SK-N-MC (cell line): Measurements from ENCODE around the gene OR5K4.
"Not testable (repeated sequence)": the region's sequence is repeated elsewhere in the genome, so short reads cannot be mapped to it uniquely, and the experiment has no call there.

Experiments
- DNase-seq: peaks from one replicate; pipeline ENCODE4 v3.0.0-alpha.2; 2011; ENCODE audit warnings: low read depth, low spot score
- H3K27ac ChIP-seq: fragments of 200-600 bp; sonication (generic); 2 replicates; pipeline ENCODE4 v1.5.1; 2016; ENCODE audit warnings: mixed run types
- H3K36me3 ChIP-seq: fragments of 200-600 bp; sonication (generic); 2 replicates; pipeline ENCODE4 v1.6.1; 2017; ENCODE audit warnings: antibody characterized with exemption, low read length, mixed read lengths; ENCODE audit not compliant: insufficient read depth
- H3K4me3 ChIP-seq: fragments of 200-600 bp; sonication (generic); 2 replicates; pipeline ENCODE4 v1.5.1; 2016
- H3K9ac ChIP-seq: fragments of 200-600 bp; sonication (generic); 2 replicates; pipeline ENCODE4 v1.8.0; 2017; ENCODE audit warnings: mixed run types, mixed read lengths; ENCODE audit not compliant: insufficient read length
- H3K9me3 ChIP-seq: fragments of 200-600 bp; sonication (generic); 2 replicates; pipeline ENCODE4 v1.6.1; 2017; ENCODE audit warnings: low read depth, mild to moderate bottlenecking, antibody characterized with exemption, low read length, moderate library complexity, mixed read lengths
- EZH2 ChIP-seq: fragments of 200-600 bp; sonication (generic); IDR thresholded peaks from one replicate; pipeline ENCODE4 v1.6.1; 2017; ENCODE audit warnings: antibody characterized with exemption
- FOXP2 ChIP-seq: optimal IDR thresholded peaks from 2 replicates; pipeline ENCODE3; 2011; ENCODE audit warnings: mild to moderate bottlenecking, moderate library complexity; ENCODE audit not compliant: insufficient read depth; ENCODE audit errors: extremely low read length, control extremely low read depth
- POLR2AphosphoS5 ChIP-seq: IDR thresholded peaks from 2 replicates; pipeline ENCODE4 v1.6.1; 2012; ENCODE audit warnings: mild to moderate bottlenecking, low read depth, low read length, borderline replicate concordance

The OR5K4 gene

DNA sequence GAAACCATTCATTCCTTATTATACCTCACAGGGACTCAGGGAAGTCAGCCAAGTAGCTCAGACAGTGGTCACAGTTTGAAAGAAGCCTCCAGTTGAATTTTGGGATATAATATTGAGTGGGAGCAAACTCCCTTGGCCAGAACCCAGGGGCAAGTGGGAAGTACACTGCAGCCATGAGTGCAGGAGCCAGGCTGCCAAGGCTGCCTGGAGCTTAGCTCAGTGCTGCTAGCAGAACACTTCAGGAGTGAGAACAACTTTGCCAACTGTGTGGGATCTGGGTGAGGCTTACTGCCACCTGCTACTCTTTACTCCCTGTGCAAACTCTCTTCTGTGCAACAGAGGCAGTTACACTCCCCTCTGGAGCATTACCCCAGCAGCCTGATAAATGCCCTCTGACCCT lies 41.4 kb downstream of the OR5K4 start:
- Histone ChIP-seq H3K9ac (no peak overlapping the region), H3K9me3 (no peaks in the 10 kb centered on the region), H3K36me3 (no peaks in the 10 kb centered on the region), H3K4me3 (no peak overlapping the region), H3K27ac (no peak overlapping the region)
- no peak for DNase-seq
- TF ChIP-seq EZH2, result no peak
- no peak for TF ChIP-seq POLR2AphosphoS5
- TF ChIP-seq FOXP2, result no peak

DNA sequence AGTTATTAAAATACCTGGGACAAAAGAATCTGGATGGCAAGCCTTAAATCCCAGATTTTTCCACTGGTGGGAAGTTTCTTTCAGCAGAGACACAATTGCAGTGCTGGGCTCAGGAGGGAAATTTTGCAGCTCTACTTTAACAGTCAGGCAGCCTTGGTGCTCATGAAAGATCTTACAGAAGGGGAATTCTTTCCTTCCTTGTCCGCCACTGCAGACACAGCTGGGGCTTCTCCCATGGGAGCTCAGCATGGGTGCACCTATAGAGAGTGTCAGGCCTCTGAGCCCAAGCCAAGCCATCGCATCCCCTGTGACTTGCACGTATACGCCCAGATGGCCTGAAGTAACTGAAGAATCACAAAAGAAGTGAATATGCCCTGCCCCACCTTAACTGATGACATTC lies 42.8 kb downstream of the OR5K4 start:
- not testable (repeated sequence) for H3K9me3 ChIP-seq, DNase-seq

DNA sequence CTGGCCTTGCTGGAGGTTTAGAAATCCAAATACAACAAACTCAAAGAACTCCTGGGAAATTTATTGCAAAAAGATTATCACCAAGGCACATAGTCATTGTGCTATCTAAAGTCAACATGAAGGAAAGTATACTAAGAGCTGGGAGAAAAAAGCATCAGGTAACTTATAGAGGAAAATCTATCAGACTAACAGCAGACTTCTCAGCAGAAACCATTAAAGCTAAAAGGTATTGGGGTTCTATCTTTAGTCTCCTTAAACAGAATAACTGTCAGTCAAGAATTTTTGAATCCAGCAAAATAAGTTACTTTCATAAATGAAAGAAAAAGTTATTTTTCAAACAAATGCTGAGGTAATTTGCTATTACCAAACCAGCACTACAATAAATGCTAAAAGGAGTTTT lies 44.9 kb downstream of the OR5K4 start:
- no peak for DNase-seq
- H3K4me3 ChIP-seq, result no peak overlapping the region

More for the DNA sequence above, 42.8 kb downstream of the OR5K4 start:
- H3K36me3 ChIP-seq, H3K4me3 ChIP-seq, H3K9ac ChIP-seq, H3K27ac ChIP-seq: not testable (repeated sequence)

DNA sequence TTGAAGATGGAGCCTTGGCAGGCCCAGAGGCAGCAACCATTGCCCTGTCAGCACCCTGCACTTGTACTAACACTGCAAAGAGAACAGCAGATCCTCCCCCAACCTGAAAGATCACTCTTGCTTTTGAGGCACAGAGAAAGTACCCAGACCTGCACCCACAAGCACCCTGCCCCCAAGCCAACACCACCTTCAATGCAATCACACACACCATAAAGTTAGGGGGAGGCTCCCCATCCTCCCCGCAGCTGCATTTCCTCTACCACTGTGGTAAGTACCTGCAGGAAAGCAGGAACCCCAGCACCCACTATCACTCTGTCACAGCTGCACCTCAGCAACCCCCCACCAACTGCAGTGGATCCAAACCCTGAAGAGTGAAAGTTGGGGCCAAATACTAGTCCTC lies 48.9 kb downstream of the OR5K4 start:
- Histone ChIP-seq H3K9me3 (no peaks in the 10 kb centered on the region), H3K36me3 (no peaks in the 10 kb centered on the region), H3K4me3 (no peak overlapping the region), H3K9ac (no peak overlapping the region), H3K27ac (no peak overlapping the region)
- no peak for TF ChIP-seq EZH2
- no peak for TF ChIP-seq FOXP2
- no peak for TF ChIP-seq POLR2AphosphoS5
- DNase-seq, result no peak

More for the DNA sequence above, 44.9 kb downstream of the OR5K4 start:
- H3K9ac ChIP-seq, result no peak overlapping the region
- H3K27ac ChIP-seq, result no peak overlapping the region
- H3K36me3 ChIP-seq, result no peaks in the 10 kb centered on the region
- TF ChIP-seq POLR2AphosphoS5, result no peak
- TF ChIP-seq FOXP2, result no peak
- no peak for TF ChIP-seq EZH2
- H3K9me3 ChIP-seq, result no peaks in the 10 kb centered on the region

DNA sequence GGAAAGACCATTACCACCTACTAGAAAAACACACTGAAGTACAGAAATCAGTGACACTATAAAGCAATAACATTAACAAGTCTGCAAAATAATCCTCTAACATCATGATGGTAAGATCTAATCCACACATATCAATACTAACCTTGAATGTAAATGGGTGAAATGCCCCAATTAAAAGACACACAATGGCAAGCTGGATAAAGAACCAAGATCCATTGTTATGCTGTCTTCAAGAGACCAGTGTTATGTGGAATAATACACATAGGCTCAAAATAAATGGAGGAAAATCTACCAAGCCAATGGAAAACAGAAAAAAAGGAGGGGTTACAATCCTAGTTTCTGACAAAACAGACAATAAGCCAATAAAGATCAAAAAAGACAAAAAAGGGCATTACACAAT lies 50.4 kb downstream of the OR5K4 start:
- no peak for DNase-seq
- no peak overlapping the region for H3K27ac ChIP-seq
- H3K9ac ChIP-seq, result no peak overlapping the region
- no peaks in the 10 kb centered on the region for H3K36me3 ChIP-seq
- H3K9me3 ChIP-seq, result no peaks in the 10 kb centered on the region
- TF ChIP-seq POLR2AphosphoS5 (no peak), EZH2 (no peak), FOXP2 (no peak)
- H3K4me3 ChIP-seq, result no peak overlapping the region
